K562 (cell line): ENCODE measurements around the gene ACBD5. TPM values are rescaled to one million over a fixed set of nuclear protein-coding genes. Genes with fewer than 3 reads are reported as not detected.
A peak's percentile ranks its signal among the peaks of the same experiment; 100 is the strongest.

Source experiments
- CHD1 ChIP-seq: fragments of 200-600 bp; sonication (generic); IDR thresholded peaks from one replicate; pipeline ENCODE4 v1.6.1; 2012; ENCODE audit warnings: mild to moderate bottlenecking, moderate library complexity, low read length, inconsistent platforms
- CREB1 ChIP-seq, 2 experiments: sonication (generic) in 1 of 2; formaldehyde crosslinking in 1 of 2; IDR thresholded peaks; 2 replicates each; pipeline versions ENCODE4 v1.6.1 to v1.8.0; 2012 to 2022; ENCODE audit warnings: inconsistent platforms in 1 of 2, mild to moderate bottlenecking in 1 of 2, missing genetic modification reagents in 1 of 2, moderate library complexity in 1 of 2
- FOXP4 ChIP-seq: sonication (generic); formaldehyde crosslinking; IDR thresholded peaks from 2 replicates; pipeline ENCODE4 v1.8.0; 2022; ENCODE audit warnings: mild to moderate bottlenecking, missing genetic modification reagents, borderline replicate concordance
- NCOA4 ChIP-seq: fragments of 450-650 bp; IDR thresholded peaks from 2 replicates; pipeline ENCODE4 v1.6.1; 2018; ENCODE audit warnings: mild to moderate bottlenecking; ENCODE audit not compliant: partially characterized antibody
- NCOA6 ChIP-seq: fragments of 450-650 bp; IDR thresholded peaks from 2 replicates; pipeline ENCODE4 v1.6.1; 2017; ENCODE audit warnings: mild to moderate bottlenecking
- SIN3B ChIP-seq: fragments of 450-650 bp; IDR thresholded peaks from 2 replicates; pipeline ENCODE4 v1.6.1; 2017; ENCODE audit warnings: low read depth, mild to moderate bottlenecking, moderate library complexity
- SMC3 ChIP-seq: conservative IDR thresholded peaks from 2 replicates; pipeline ENCODE4 v1.6.1; 2011; ENCODE audit warnings: low read depth, low read length, improper control_type of control experiment; ENCODE audit not compliant: insufficient read depth
- SNRNP70 ChIP-seq: fragments of 200-400 bp; formaldehyde crosslinking; optimal IDR thresholded peaks from 2 replicates; pipeline ENCODE3; 2017; ENCODE audit warnings: low read depth, low read length
- SRSF3 ChIP-seq: fragments of 200-400 bp; formaldehyde crosslinking; IDR thresholded peaks from 2 replicates; pipeline ENCODE4 v1.6.1; 2016; ENCODE audit warnings: mild to moderate bottlenecking, low read length, moderate library complexity; ENCODE audit not compliant: insufficient read depth
- SRSF9 ChIP-seq: fragments of 200-400 bp; formaldehyde crosslinking; IDR thresholded peaks from 2 replicates; pipeline ENCODE4 v1.6.1; 2017; ENCODE audit warnings: low read depth, low read length, borderline replicate concordance
- STAT5A ChIP-seq: IDR thresholded peaks from 2 replicates; pipeline ENCODE4 v1.6.1; 2012; ENCODE audit warnings: low read length, inconsistent platforms, borderline replicate concordance
- ZBTB40 ChIP-seq, 2 experiments: fragments of 450-650 bp in 1 of 2; sonication (generic) in 1 of 2; formaldehyde crosslinking in 1 of 2; IDR thresholded peaks; 2 replicates each; pipeline versions ENCODE4 v1.7.1 to v1.9.0; 2016 to 2022; ENCODE audit warnings: inconsistent platforms in 1 of 2, mild to moderate bottlenecking in 1 of 2, missing genetic modification reagents in 1 of 2
- ZBTB9 ChIP-seq: fragments of 450-650 bp; formaldehyde crosslinking; IDR thresholded peaks from 2 replicates; pipeline ENCODE4 v1.4.0; 2020; ENCODE audit warnings: mild to moderate bottlenecking, moderate library complexity
- ZC3H11A ChIP-seq: IDR thresholded peaks from 2 replicates; pipeline ENCODE4 v1.6.1; 2012; ENCODE audit warnings: low read depth, low read length, improper control_type of control experiment
- polyA plus RNA-seq, 8 experiments: library from polyadenylated mRNA; depleted of rRNA in 4 of 8; stranded (reverse) in 5 of 8; unstranded in 3 of 8; fragments of >200 nt; fragmentation: Nextera tagmentation in 2 of 8; fragmentation: Illumina TruSeq in 1 of 8; extraction: Ambion mirVana in 2 of 8; extraction: Trizol in 1 of 8; gene quantifications; 2 replicates each; pipeline versions ENCODE4 v1.2.1 to v1.2.3, GENCODE V29; 2011 to 2014; ENCODE audit warnings: inconsistent platforms in 1 of 8, missing spikeins in 1 of 8
- total RNA-seq, 7 experiments: library from RNA; depleted of rRNA in 6 of 7; stranded (reverse); fragments of >200 nt in 6 of 7; fragmentation: Illumina TruSeq in 2 of 7; extraction: Trizol in 2 of 7; gene quantifications; 2 replicates each; pipeline versions ENCODE4 v1.2.1 to v1.2.3, GENCODE V29; 2011 to 2021; ENCODE audit warnings: low replicate concordance in 1 of 7

ACBD5 gene
- total and polyA plus RNA-seq, 9 of the 15 experiments (the other 6 are each of a cell fraction or from before 2014, with no cell fraction given): 1.5 to 10.3 (median 7.8) TPM

DNA sequence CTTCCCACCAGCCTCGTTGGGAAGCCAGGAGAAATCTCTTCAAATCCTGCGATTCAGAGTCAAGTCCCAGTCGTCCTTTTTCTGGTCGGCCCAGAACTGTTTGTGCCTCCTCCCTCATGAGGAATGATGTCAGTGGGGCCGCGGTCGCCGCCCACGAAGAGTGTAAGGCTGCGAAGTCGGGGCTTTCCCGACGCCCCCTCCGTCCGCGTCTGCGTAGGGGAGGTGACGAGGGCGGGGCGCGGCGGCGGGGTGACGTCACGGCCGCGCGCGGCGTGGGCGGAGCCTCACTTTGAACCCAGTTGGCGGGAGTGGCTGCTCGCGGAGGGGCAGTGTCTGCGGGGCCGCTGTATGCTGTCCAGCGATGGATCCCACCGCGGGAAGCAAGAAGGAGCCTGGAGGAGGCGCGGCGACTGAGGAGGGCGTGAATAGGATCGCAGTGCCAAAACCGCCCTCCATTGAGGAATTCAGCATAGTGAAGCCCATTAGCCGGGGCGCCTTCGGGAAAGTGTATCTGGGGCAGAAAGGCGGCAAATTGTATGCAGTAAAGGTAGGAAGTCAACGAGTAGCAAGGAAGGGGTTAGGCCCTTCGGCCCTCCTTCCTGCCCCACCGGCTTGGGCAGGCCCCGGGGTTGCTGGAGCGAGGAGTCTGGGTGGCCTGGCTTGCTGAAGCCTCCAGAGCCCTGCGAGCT lies 85.4 kb downstream of the ACBD5 start, which contains the start of gene MASTL (continued):
- peak; percentile 81; the same call in 1 of the 2 replicates for TF ChIP-seq FOXP4 (CRISPR knock-in tag)
- no peak for TF ChIP-seq SNRNP70
- TF ChIP-seq NCOA4: no peak
- no peak for TF ChIP-seq SRSF9
- peak; percentile 81; the same call in 1 of the 2 replicates for TF ChIP-seq SIN3B
- peak; percentile 52 for TF ChIP-seq CHD1
- TF ChIP-seq SMC3: no peak
- no peak for TF ChIP-seq SRSF3
- TF ChIP-seq ZC3H11A: no peak
- TF ChIP-seq NCOA6: peak; percentile 64; the same call in 1 of the 2 replicates
- TF ChIP-seq ZBTB40 (IDR thresholded peaks at IDR 0.05): no peak
- no peak for TF ChIP-seq ZBTB40 (CRISPR knock-in tag; IDR thresholded peaks at IDR 0.05)
- no peak for TF ChIP-seq ZBTB9 (CRISPR knock-in tag)
- no peak for TF ChIP-seq STAT5A
- TF ChIP-seq CREB1 (IDR thresholded peaks at IDR 0.05): peak; percentile 96
- TF ChIP-seq CREB1 (CRISPR knock-in tag; IDR thresholded peaks at IDR 0.05): peak; percentile 95
